AG10803 (cell line): ENCODE data around the gene TEX10.

ENCODE experiments used
- DNase-seq: peaks from one replicate; pipeline ENCODE4 v3.0.0; 2010; ENCODE audit warnings: low read depth
- H3K4me3 ChIP-seq: 2 replicates; pipeline ENCODE4 v1.5.1; 2011; ENCODE audit warnings: mild to moderate bottlenecking, low read length, control low read depth
- CTCF ChIP-seq: conservative IDR thresholded peaks from 2 replicates; pipeline ENCODE4 v1.5.1; 2011; ENCODE audit warnings: mild to moderate bottlenecking, low read length, control low read depth, inconsistent platforms

Gene TEX10

GRCh38 chr9:100281676-100282387, 70.9 kb downstream of the TEX10 start:
- no peak for TF ChIP-seq CTCF
- no peak overlapping the region for H3K4me3 ChIP-seq
- no peak for DNase-seq

GRCh38 chr9:100281066-100281465, 71.7 kb downstream of the TEX10 start:
- no peak overlapping the region for H3K4me3 ChIP-seq
- no peak for TF ChIP-seq CTCF

GRCh38 chr9:100277166-100277979, 75.4 kb downstream of the TEX10 start:
- no peak overlapping the region for H3K4me3 ChIP-seq
- DNase-seq, result peak; percentile 67
- TF ChIP-seq CTCF, result no peak

More at GRCh38 chr9:100281066-100281465, 71.7 kb downstream of the TEX10 start:
- DNase-seq, result no peak

GRCh38 chr9:100269656-100270055, 83.1 kb downstream of the TEX10 start:
- DNase-seq, result no peak
- no peak for TF ChIP-seq CTCF
- no peak overlapping the region for H3K4me3 ChIP-seq

GRCh38 chr9:100268271-100268670, 84.5 kb downstream of the TEX10 start:
- no peak for DNase-seq
- H3K4me3 ChIP-seq, result no peak overlapping the region
- no peak for TF ChIP-seq CTCF

- no peak for TF ChIP-seq CTCF
- H3K4me3 ChIP-seq, result no peak overlapping the region
- no peak for DNase-seq
Observed at GRCh38 chr9:100267211-100267610, 85.5 kb downstream of the TEX10 start.
